Mesenchymal stem cell (in vitro differentiated cells and primary cell): ENCODE measurements around the gene ADAMTS14.
"Not testable (repeated sequence)": the region's sequence is repeated elsewhere in the genome, so short reads cannot be mapped to it uniquely, and the experiment has no call there.

Source experiments
- DNase-seq: peaks from one replicate; pipeline ENCODE4 v3.0.0-alpha.2; 2013
- H2AFZ ChIP-seq: one replicate; pipeline ENCODE4 v1.6.1; 2013; ENCODE audit warnings: low read depth, mild to moderate bottlenecking, control low read depth, inconsistent platforms, low read length, moderate library complexity
- H2AK5ac ChIP-seq: 2 replicates; pipeline ENCODE4 v1.6.1; 2013; ENCODE audit warnings: low read length, moderate library complexity, mild to moderate bottlenecking, inconsistent platforms; ENCODE audit not compliant: severe bottlenecking
- H2BK120ac ChIP-seq: one replicate; pipeline ENCODE4 v1.6.1; 2013; ENCODE audit warnings: low read depth, mild to moderate bottlenecking, inconsistent platforms, low read length, moderate library complexity
- H2BK12ac ChIP-seq, 2 experiments: one replicate each; pipeline ENCODE4 v1.6.1; 2013; ENCODE audit warnings: inconsistent platforms in 2 of 2, low read length in 2 of 2, mild to moderate bottlenecking in 2 of 2, moderate library complexity in 2 of 2, control low read depth in 1 of 2
- H2BK15ac ChIP-seq: one replicate; pipeline ENCODE4 v1.6.1; 2013; ENCODE audit warnings: mild to moderate bottlenecking, low read depth, inconsistent platforms; ENCODE audit not compliant: poor library complexity, severe bottlenecking
- H2BK5ac ChIP-seq: 2 replicates; pipeline ENCODE4 v1.6.1; 2013; ENCODE audit warnings: low read depth, mild to moderate bottlenecking, low read length, control low read depth, inconsistent platforms; ENCODE audit not compliant: poor library complexity, severe bottlenecking
- H3K14ac ChIP-seq, 2 experiments: one replicate each; pipeline ENCODE4 v1.6.1; 2013; ENCODE audit warnings: inconsistent platforms in 2 of 2, low read length in 2 of 2, control low read depth in 1 of 2, mild to moderate bottlenecking in 1 of 2, moderate library complexity in 1 of 2
- H3K18ac ChIP-seq, 2 experiments: one replicate each; pipeline ENCODE4 v1.6.1; 2013; ENCODE audit warnings: inconsistent platforms in 2 of 2, low read length in 2 of 2, control low read depth in 1 of 2, low read depth in 1 of 2, mild to moderate bottlenecking in 1 of 2
- H3K23ac ChIP-seq, 2 experiments: one replicate each; pipeline ENCODE4 v1.6.1; 2013; ENCODE audit warnings: inconsistent platforms in 2 of 2, low read length in 2 of 2, mild to moderate bottlenecking in 2 of 2, moderate library complexity in 2 of 2, control low read depth in 1 of 2
- H3K27ac ChIP-seq: 2 replicates; pipeline ENCODE4 v1.5.1; 2013; ENCODE audit warnings: mild to moderate bottlenecking, moderate library complexity, low read length, control low read depth, inconsistent platforms; ENCODE audit not compliant: poor library complexity, severe bottlenecking
- H3K27me3 ChIP-seq, 2 experiments: 2 replicates each; pipeline versions ENCODE4 v1.6.1 to v1.7.0; 2013; ENCODE audit warnings: low read length in 2 of 2, mild to moderate bottlenecking in 2 of 2, moderate library complexity in 2 of 2, control low read depth in 1 of 2, inconsistent platforms in 1 of 2; ENCODE audit not compliant: control insufficient read depth in 1 of 2, insufficient read depth in 1 of 2
- H3K36me3 ChIP-seq, 2 experiments: 2 replicates each; pipeline versions ENCODE4 v1.6.1 to v1.7.0; 2013; ENCODE audit warnings: low read length in 2 of 2, control low read depth in 1 of 2, inconsistent platforms in 1 of 2, low read depth in 1 of 2, mild to moderate bottlenecking in 1 of 2; ENCODE audit not compliant: insufficient read depth in 2 of 2, control insufficient read depth in 1 of 2
- H3K4ac ChIP-seq, 2 experiments: one replicate each; pipeline ENCODE4 v1.6.1; 2013; ENCODE audit warnings: inconsistent platforms in 2 of 2, low read length in 2 of 2, mild to moderate bottlenecking in 2 of 2, moderate library complexity in 2 of 2, control low read depth in 1 of 2, low read depth in 1 of 2
- H3K4me1 ChIP-seq: 2 replicates; pipeline ENCODE4 v1.6.1; 2013; ENCODE audit warnings: low read depth, low read length, control low read depth; ENCODE audit not compliant: control insufficient read depth, insufficient read depth
- H3K4me2 ChIP-seq: 2 replicates; pipeline ENCODE4 v1.6.1; 2013; ENCODE audit warnings: low read length, mild to moderate bottlenecking, inconsistent platforms; ENCODE audit not compliant: poor library complexity, severe bottlenecking
- H3K4me3 ChIP-seq, 2 experiments: 2 replicates each; pipeline versions ENCODE4 v1.5.1 to v1.7.0; 2013; ENCODE audit warnings: low read length in 2 of 2, mild to moderate bottlenecking in 2 of 2, control low read depth in 1 of 2, low read depth in 1 of 2; ENCODE audit not compliant: insufficient read depth in 1 of 2
- H3K79me1 ChIP-seq: replicated peaks from 2 replicates; pipeline ENCODE4 v1.6.1; 2013; ENCODE audit warnings: mild to moderate bottlenecking, control low read depth, low read length, inconsistent platforms; ENCODE audit not compliant: poor library complexity, severe bottlenecking
- H3K9ac ChIP-seq: 2 replicates; pipeline ENCODE4 v1.7.0; 2013; ENCODE audit warnings: mild to moderate bottlenecking, low read length, moderate library complexity
- H3K9me3 ChIP-seq: 2 replicates; pipeline ENCODE4 v1.7.0; 2013; ENCODE audit warnings: mild to moderate bottlenecking, low read length; ENCODE audit not compliant: control insufficient read depth
- H4K8ac ChIP-seq: one replicate; pipeline ENCODE4 v1.6.1; 2013; ENCODE audit warnings: inconsistent platforms, mild to moderate bottlenecking, low read length, moderate library complexity
- H4K91ac ChIP-seq: one replicate; pipeline ENCODE4 v1.6.1; 2013; ENCODE audit warnings: mild to moderate bottlenecking, low read length, inconsistent platforms
- WGBS: methylation state at CpG from one replicate; pipeline ENCODE4 v1.1.7; 2013; ENCODE audit warnings: mixed read lengths; 5-methylcytosine and 5-hydroxymethylcytosine counted together

ADAMTS14 gene

DNA sequence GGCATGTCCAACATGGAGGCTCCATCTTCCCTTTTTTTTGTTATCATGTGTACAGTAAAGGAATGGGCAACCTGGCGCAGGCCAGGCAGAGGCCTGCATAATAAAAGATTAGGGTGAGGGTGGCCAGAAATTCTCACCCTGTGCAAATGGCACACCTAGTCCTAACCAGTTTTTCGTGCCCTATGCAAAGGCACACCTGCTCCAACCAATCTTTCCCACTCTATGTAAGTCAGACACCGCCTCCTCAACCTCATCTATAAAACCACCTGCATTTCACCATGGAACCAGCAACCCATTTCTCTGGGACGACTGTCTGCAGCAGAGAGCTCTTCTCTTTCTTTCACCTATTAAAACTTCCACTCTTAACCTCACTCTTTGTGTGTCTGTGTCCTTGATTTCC is 96.8 kb downstream of the ADAMTS14 start:
- H3K9me3 ChIP-seq, result peaks cover 3% of the 10 kb centered on the region
- H3K4me3 ChIP-seq, result no peak overlapping the region
- peaks cover 4 to 20% of the 10 kb centered on the region in 2 experiments for H3K27me3 ChIP-seq
- no peak for DNase-seq
- H3K14ac ChIP-seq, result no peak overlapping the region
- no peaks in the 10 kb centered on the region for H3K36me3 ChIP-seq
- no peak overlapping the region for H4K91ac ChIP-seq
- no peak overlapping the region for H2BK120ac ChIP-seq
- H3K4me1 ChIP-seq, result peaks cover 5% of the 10 kb centered on the region
- H3K9ac ChIP-seq, result no peak overlapping the region
- H2BK12ac ChIP-seq, result no peak overlapping the region
- no peak overlapping the region for H2AFZ ChIP-seq
- no peak overlapping the region for H3K18ac ChIP-seq
- H2AK5ac ChIP-seq, result no peak overlapping the region
- H3K4ac ChIP-seq, result no peak overlapping the region
- H2BK15ac ChIP-seq, result no peak overlapping the region
- H3K27ac ChIP-seq, result no peak overlapping the region
- no peaks in the 10 kb centered on the region for H3K79me1 ChIP-seq
- H4K8ac ChIP-seq, result no peak overlapping the region
- no peak overlapping the region for H2BK5ac ChIP-seq
- no peak overlapping the region for H3K4me2 ChIP-seq
- 73% methylated on average over 4 of the region's 4 CpGs for WGBS
- no peak overlapping the region for H3K23ac ChIP-seq

DNA sequence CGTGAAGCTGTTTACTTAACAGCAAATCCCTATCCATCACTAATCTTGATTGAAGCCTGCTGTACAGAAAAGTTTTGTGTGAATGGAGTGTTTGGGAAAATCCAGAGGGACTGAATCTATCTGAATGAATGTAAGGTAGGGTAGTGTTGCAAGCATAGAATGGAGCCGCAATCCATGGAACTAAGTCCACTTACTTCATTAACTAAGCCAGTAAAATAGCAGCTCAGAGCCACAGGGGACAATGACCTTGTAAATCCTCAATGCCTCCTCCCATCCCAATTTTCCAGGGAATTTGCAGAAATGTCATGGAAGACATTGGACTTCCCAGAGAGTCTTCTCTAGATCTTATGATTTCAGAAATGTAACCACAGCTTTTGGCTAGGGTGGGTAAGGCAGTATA is 97.7 kb downstream of the ADAMTS14 start:
- H3K14ac ChIP-seq, result no peak overlapping the region
- no peaks in the 10 kb centered on the region for H3K79me1 ChIP-seq
- no peak overlapping the region for H4K91ac ChIP-seq
- H2BK15ac ChIP-seq, result no peak overlapping the region
- no peak overlapping the region for H2BK12ac ChIP-seq
- no peaks in the 10 kb centered on the region for H3K36me3 ChIP-seq
- no peak for DNase-seq
- no peak overlapping the region for H3K9ac ChIP-seq
- no CpG with 5 or more reads among the region's 2 CpGs for WGBS
- H3K27ac ChIP-seq, result no peak overlapping the region
- H3K4me1 ChIP-seq, result peaks cover 5% of the 10 kb centered on the region
- H2AK5ac ChIP-seq, result no peak overlapping the region
- H3K27me3 ChIP-seq, result peaks cover 10 to 28% of the 10 kb centered on the region in 2 experiments
- no peak overlapping the region for H3K4ac ChIP-seq
- no peak overlapping the region for H3K23ac ChIP-seq
- no peak overlapping the region for H2BK5ac ChIP-seq
- H3K9me3 ChIP-seq, result peaks cover 3% of the 10 kb centered on the region
- no peak overlapping the region for H2AFZ ChIP-seq
- H3K4me2 ChIP-seq, result no peak overlapping the region
- no peak overlapping the region for H2BK120ac ChIP-seq
- no peak overlapping the region for H3K18ac ChIP-seq
- no peak overlapping the region for H3K4me3 ChIP-seq
- H4K8ac ChIP-seq, result no peak overlapping the region

DNA sequence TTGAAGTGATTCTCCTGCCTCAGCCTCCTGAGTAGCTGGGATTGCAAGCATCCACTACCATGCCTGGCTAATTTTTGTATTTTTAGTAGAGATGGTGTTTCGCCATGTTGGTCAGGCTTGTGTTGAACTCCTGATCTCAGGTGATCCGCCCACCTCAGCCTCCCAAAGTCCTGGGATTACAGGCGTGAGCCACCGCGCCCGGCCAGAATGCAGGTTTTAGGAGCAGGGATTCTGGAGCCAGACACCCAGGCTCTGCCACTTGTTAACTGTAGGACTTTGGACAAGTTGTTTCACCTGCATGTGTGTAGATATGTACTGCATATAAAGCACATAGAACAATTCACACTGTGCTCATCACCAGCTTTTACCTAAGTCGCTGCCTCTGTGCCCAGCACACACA is 98.2 kb downstream of the ADAMTS14 start:
- H2BK120ac ChIP-seq, H3K14ac ChIP-seq, H3K4me1 ChIP-seq, H3K4ac ChIP-seq, DNase-seq, H3K4me2 ChIP-seq, H3K9me3 ChIP-seq, H2BK5ac ChIP-seq, H3K9ac ChIP-seq, H3K23ac ChIP-seq, H3K36me3 ChIP-seq, H4K8ac ChIP-seq, H3K79me1 ChIP-seq, H4K91ac ChIP-seq, H3K4me3 ChIP-seq, H2BK15ac ChIP-seq, H3K18ac ChIP-seq, H2BK12ac ChIP-seq, H3K27ac ChIP-seq, H2AFZ ChIP-seq, H2AK5ac ChIP-seq: not testable (repeated sequence)
- H3K27me3 ChIP-seq, result peaks cover 10 to 34% of the 10 kb centered on the region in 2 experiments
- 94% methylated on average over 4 of the region's 7 CpGs for WGBS

DNA sequence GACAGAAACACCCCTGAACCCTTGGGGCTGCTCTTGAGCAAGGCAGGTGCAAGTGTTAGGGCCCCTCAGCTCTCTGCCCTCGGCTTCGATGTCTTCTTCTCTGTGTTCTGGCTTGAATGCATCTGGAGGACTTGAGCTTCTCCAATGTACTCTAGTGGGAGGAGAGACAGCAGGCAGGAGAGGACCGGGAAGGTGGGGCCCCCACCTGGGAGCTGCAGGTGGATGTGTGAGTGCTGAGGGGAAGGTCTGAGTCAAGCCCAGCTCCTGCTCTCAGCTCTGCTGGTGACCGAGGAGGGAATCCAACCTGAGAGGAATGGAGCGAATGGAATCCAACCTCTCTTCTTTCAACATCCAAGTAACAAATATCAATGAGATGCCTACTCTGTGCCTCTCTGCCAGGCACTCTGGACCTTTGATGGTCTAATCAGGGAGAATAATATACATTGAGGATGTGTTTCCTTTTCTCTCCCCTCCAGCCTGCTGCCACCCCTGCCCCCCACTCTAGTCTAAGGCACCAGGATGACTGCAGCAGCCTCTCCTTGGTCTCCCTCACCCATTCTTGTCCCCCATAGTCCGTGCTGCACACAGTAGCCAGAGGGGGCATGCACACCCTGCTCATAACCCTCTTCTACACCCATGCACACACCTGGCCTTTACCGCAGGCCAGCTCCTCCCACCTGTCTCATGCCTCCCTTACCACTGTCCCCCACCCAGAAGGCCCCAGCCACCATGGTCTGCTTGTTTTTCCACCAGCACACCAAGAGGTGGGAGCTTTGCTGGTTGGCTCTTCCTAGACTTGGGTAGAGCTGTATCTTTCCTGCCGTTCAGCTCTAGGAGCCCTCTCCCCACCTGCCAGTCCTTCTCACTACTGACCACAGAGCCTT is 99.2 kb downstream of the ADAMTS14 start:
- Histone ChIP-seq H3K4me3 (no peak overlapping the region), H3K14ac (no peak overlapping the region), H2AFZ (no peak overlapping the region), H3K27me3 (peaks cover 10 to 34% of the 10 kb centered on the region in 2 experiments), H3K23ac (no peak overlapping the region), H3K4ac (no peak overlapping the region), H2BK15ac (no peak overlapping the region), H3K79me1 (no peaks in the 10 kb centered on the region), H4K91ac (no peak overlapping the region), H3K9me3 (no peaks in the 10 kb centered on the region), H3K4me1 (peaks cover 7% of the 10 kb centered on the region), H3K27ac (no peak overlapping the region), H3K36me3 (no peaks in the 10 kb centered on the region), H2AK5ac (no peak overlapping the region), H4K8ac (no peak overlapping the region), H3K18ac (no peak overlapping the region), H3K4me2 (no peak overlapping the region), H2BK5ac (no peak overlapping the region), H2BK12ac (no peak overlapping the region), H3K9ac (no peak overlapping the region), H2BK120ac (no peak overlapping the region)
- DNase-seq, result no peak
- 81% methylated on average over 8 of the region's 8 CpGs for WGBS
